ENCODE results near the gene MORF4L1. TPM values are rescaled to one million over a fixed set of nuclear protein-coding genes. Genes with fewer than 3 reads are reported as not detected.
A peak's percentile ranks its signal among the peaks of the same experiment; 100 is the strongest.

The MORF4L1 gene
- polyA plus RNA-seq (2013) = 506 and 531 TPM in 2 replicates

GRCh38 chr15:78872155-78872971, at the start of gene MORF4L1:
Gene MORF4L1, plus strand, starts transcription at chr15:78872890. Its CDS starts 128 bp downstream, at chr15:78873018.
- Histone ChIP-seq H3K9ac (ENCODE audit: low read length) (peak within 1 kb of the TSS; percentile 100), H4K91ac (ENCODE audit: low read depth, low read length) (peak within 1 kb of the TSS; percentile 100), H4K12ac (ENCODE audit: low read depth, low read length) (peak within 1 kb of the TSS; percentile 97), H3K23ac (ENCODE audit: low read length) (peak within 1 kb of the TSS; percentile 38), H3K4ac (ENCODE audit: low read depth, low read length) (peak within 1 kb of the TSS; percentile 100), H3K79me2 (ENCODE audit: control insufficient read depth, insufficient read depth, low read length, poor library complexity) (peaks cover 33% of the 10 kb centered on the region), H3K4me1 (ENCODE audit: control insufficient read depth in 1 of 2, insufficient read depth in 2 of 2, low read length in 2 of 2) (peaks cover 6 to 12% of the 10 kb centered on the region in 2 experiments), H3K9me3 (ENCODE audit: insufficient read depth, low read depth, low read length) (no peaks in the 10 kb centered on the region), H2BK5ac (ENCODE audit: low read depth, low read length, poor library complexity) (peak within 1 kb of the TSS; percentile 100), H4K8ac (ENCODE audit: low read depth, low read length) (peak within 1 kb of the TSS; percentile 100), H2AFZ (ENCODE audit: insufficient read depth, low read length, poor library complexity) (peak within 1 kb of the TSS; percentile 94), H3K27ac (ENCODE audit: low read depth, low read length) (peak within 1 kb of the TSS; percentile 99), H2AK5ac (ENCODE audit: low read length) (peak within 1 kb of the TSS; percentile 99), H3K18ac (ENCODE audit: low read length) (peak within 1 kb of the TSS; percentile 99), H2BK120ac (ENCODE audit: insufficient read depth, low read length, poor library complexity) (peak within 1 kb of the TSS; percentile 98), H3K27me3 (ENCODE audit: insufficient read depth, low read length) (no peaks in the 10 kb centered on the region), H3K14ac (ENCODE audit: low read length) (peak within 1 kb of the TSS; percentile 100), H3K36me3 (ENCODE audit: control insufficient read depth in 1 of 2, insufficient read depth in 2 of 2, low read length in 2 of 2) (peaks cover 0 to 2% of the 10 kb centered on the region in 2 experiments), H3K4me3 (ENCODE audit: low read depth, low read length) (peak within 1 kb of the TSS; percentile 97), H3K4me2 (ENCODE audit: low read length) (peak within 1 kb of the TSS; percentile 70), H2BK12ac (ENCODE audit: low read length) (peak within 1 kb of the TSS; percentile 81), H3K79me1 (ENCODE audit: low read length) (peaks cover 12% of the 10 kb centered on the region)
- DNase-seq = peak; percentile 92 to 93
- no CpG with 5 or more reads among the region's 52 CpGs for WGBS (ENCODE audit: extremely low coverage, insufficient coverage, insufficient read length)

GRCh38 chr15:78828920-78829319, 43.8 kb upstream of the MORF4L1 start:
- Histone ChIP-seq H3K9me3 (ENCODE audit: insufficient read depth, low read depth, low read length) (no peaks in the 10 kb centered on the region), H3K27me3 (ENCODE audit: insufficient read depth, low read length) (no peaks in the 10 kb centered on the region)

GRCh38 chr15:78830514-78831228, 42.0 kb upstream of the MORF4L1 start:
- H4K12ac ChIP-seq (ENCODE audit: low read depth, low read length) = no peak overlapping the region
- H3K4me2 ChIP-seq (ENCODE audit: low read length) = no peak overlapping the region
- no peaks in the 10 kb centered on the region for H3K9me3 ChIP-seq (ENCODE audit: insufficient read depth, low read depth, low read length)
- H3K9ac ChIP-seq (ENCODE audit: low read length) = no peak overlapping the region
- H3K27me3 ChIP-seq (ENCODE audit: insufficient read depth, low read length) = no peaks in the 10 kb centered on the region
- H3K79me1 ChIP-seq (ENCODE audit: low read length) = no peaks in the 10 kb centered on the region
- H2AK5ac ChIP-seq (ENCODE audit: low read length) = no peak overlapping the region
- no peak overlapping the region for H2BK5ac ChIP-seq (ENCODE audit: low read depth, low read length, poor library complexity)
- H3K36me3 ChIP-seq (ENCODE audit: control insufficient read depth in 1 of 2, insufficient read depth in 2 of 2, low read length in 2 of 2) = no peaks in the 10 kb centered on the region
- no peak overlapping the region for H2BK120ac ChIP-seq (ENCODE audit: insufficient read depth, low read length, poor library complexity)
- H3K79me2 ChIP-seq (ENCODE audit: control insufficient read depth, insufficient read depth, low read length, poor library complexity) = no peaks in the 10 kb centered on the region
- H3K4me1 ChIP-seq (ENCODE audit: control insufficient read depth in 1 of 2, insufficient read depth in 2 of 2, low read length in 2 of 2) = no peaks in the 10 kb centered on the region
- DNase-seq = no peak
- no peak overlapping the region for H3K23ac ChIP-seq (ENCODE audit: low read length)
- no peak overlapping the region for H3K18ac ChIP-seq (ENCODE audit: low read length)
- WGBS (ENCODE audit: extremely low coverage, insufficient coverage, insufficient read length) = no CpG with 5 or more reads among the region's 52 CpGs
- no peak overlapping the region for H3K4me3 ChIP-seq (ENCODE audit: low read depth, low read length)
- no peak overlapping the region for H4K8ac ChIP-seq (ENCODE audit: low read depth, low read length)
- H2AFZ ChIP-seq (ENCODE audit: insufficient read depth, low read length, poor library complexity) = no peak overlapping the region
- no peak overlapping the region for H4K91ac ChIP-seq (ENCODE audit: low read depth, low read length)
- H2BK12ac ChIP-seq (ENCODE audit: low read length) = no peak overlapping the region
- no peak overlapping the region for H3K4ac ChIP-seq (ENCODE audit: low read depth, low read length)
- no peak overlapping the region for H3K14ac ChIP-seq (ENCODE audit: low read length)
- H3K27ac ChIP-seq (ENCODE audit: low read depth, low read length) = no peak overlapping the region

More at GRCh38 chr15:78828920-78829319, 43.8 kb upstream of the MORF4L1 start:
- no peak overlapping the region for H2BK120ac ChIP-seq (ENCODE audit: insufficient read depth, low read length, poor library complexity)
- no peaks in the 10 kb centered on the region for H3K79me1 ChIP-seq (ENCODE audit: low read length)
- no peak overlapping the region for H2AK5ac ChIP-seq (ENCODE audit: low read length)
- no peak overlapping the region for H3K9ac ChIP-seq (ENCODE audit: low read length)
- H3K14ac ChIP-seq (ENCODE audit: low read length) = no peak overlapping the region
- H2BK5ac ChIP-seq (ENCODE audit: low read depth, low read length, poor library complexity) = no peak overlapping the region
- WGBS (ENCODE audit: extremely low coverage, insufficient coverage, insufficient read length) = no CpG with 5 or more reads among the region's 2 CpGs
- no peaks in the 10 kb centered on the region for H3K4me1 ChIP-seq (ENCODE audit: control insufficient read depth in 1 of 2, insufficient read depth in 2 of 2, low read length in 2 of 2)
- no peak overlapping the region for H4K12ac ChIP-seq (ENCODE audit: low read depth, low read length)
- no peak overlapping the region for H3K4me3 ChIP-seq (ENCODE audit: low read depth, low read length)
- H4K91ac ChIP-seq (ENCODE audit: low read depth, low read length) = no peak overlapping the region
- no peak overlapping the region for H3K18ac ChIP-seq (ENCODE audit: low read length)
- DNase-seq = no peak
- H2BK12ac ChIP-seq (ENCODE audit: low read length) = no peak overlapping the region
- H3K36me3 ChIP-seq (ENCODE audit: control insufficient read depth in 1 of 2, insufficient read depth in 2 of 2, low read length in 2 of 2) = no peaks in the 10 kb centered on the region
- no peak overlapping the region for H3K4ac ChIP-seq (ENCODE audit: low read depth, low read length)
- no peak overlapping the region for H4K8ac ChIP-seq (ENCODE audit: low read depth, low read length)
- H3K4me2 ChIP-seq (ENCODE audit: low read length) = no peak overlapping the region
- H3K27ac ChIP-seq (ENCODE audit: low read depth, low read length) = no peak overlapping the region
- no peak overlapping the region for H3K23ac ChIP-seq (ENCODE audit: low read length)
- no peaks in the 10 kb centered on the region for H3K79me2 ChIP-seq (ENCODE audit: control insufficient read depth, insufficient read depth, low read length, poor library complexity)
- H2AFZ ChIP-seq (ENCODE audit: insufficient read depth, low read length, poor library complexity) = no peak overlapping the region

GRCh38 chr15:78831229-78832207, 41.2 kb upstream of the MORF4L1 start:
- no peak overlapping the region for H3K27ac ChIP-seq (ENCODE audit: low read depth, low read length)
- H3K36me3 ChIP-seq (ENCODE audit: control insufficient read depth in 1 of 2, insufficient read depth in 2 of 2, low read length in 2 of 2) = no peaks in the 10 kb centered on the region
- no peak overlapping the region for H3K23ac ChIP-seq (ENCODE audit: low read length)
- no peaks in the 10 kb centered on the region for H3K79me1 ChIP-seq (ENCODE audit: low read length)
- H2BK12ac ChIP-seq (ENCODE audit: low read length) = no peak overlapping the region
- WGBS (ENCODE audit: extremely low coverage, insufficient coverage, insufficient read length) = no CpG with 5 or more reads among the region's 73 CpGs
- H4K8ac ChIP-seq (ENCODE audit: low read depth, low read length) = no peak overlapping the region
- no peak overlapping the region for H2AFZ ChIP-seq (ENCODE audit: insufficient read depth, low read length, poor library complexity)
- no peak overlapping the region for H4K91ac ChIP-seq (ENCODE audit: low read depth, low read length)
- no peaks in the 10 kb centered on the region for H3K9me3 ChIP-seq (ENCODE audit: insufficient read depth, low read depth, low read length)
- H3K18ac ChIP-seq (ENCODE audit: low read length) = no peak overlapping the region
- no peak overlapping the region for H2AK5ac ChIP-seq (ENCODE audit: low read length)
- no peak for DNase-seq
- no peak overlapping the region for H2BK5ac ChIP-seq (ENCODE audit: low read depth, low read length, poor library complexity)
- no peaks in the 10 kb centered on the region for H3K79me2 ChIP-seq (ENCODE audit: control insufficient read depth, insufficient read depth, low read length, poor library complexity)
- no peak overlapping the region for H4K12ac ChIP-seq (ENCODE audit: low read depth, low read length)
- no peak overlapping the region for H3K4ac ChIP-seq (ENCODE audit: low read depth, low read length)
- H3K27me3 ChIP-seq (ENCODE audit: insufficient read depth, low read length) = no peaks in the 10 kb centered on the region
- no peak overlapping the region for H3K9ac ChIP-seq (ENCODE audit: low read length)
- no peak overlapping the region for H3K4me2 ChIP-seq (ENCODE audit: low read length)
- no peak overlapping the region for H2BK120ac ChIP-seq (ENCODE audit: insufficient read depth, low read length, poor library complexity)
- no peaks in the 10 kb centered on the region for H3K4me1 ChIP-seq (ENCODE audit: control insufficient read depth in 1 of 2, insufficient read depth in 2 of 2, low read length in 2 of 2)
- no peak overlapping the region for H3K4me3 ChIP-seq (ENCODE audit: low read depth, low read length)
- no peak overlapping the region for H3K14ac ChIP-seq (ENCODE audit: low read length)
